Measurements from ENCODE around the gene CYP24A1.
"Not testable (repeated sequence)": the region's sequence is repeated elsewhere in the genome, so short reads cannot be mapped to it uniquely, and the experiment has no call there.

The CYP24A1 gene

GRCh38 chr20:54132612-54133433 is 41.0 kb downstream of the CYP24A1 start:
- DNase-seq = no peak

GRCh38 chr20:54131675-54132611 is 41.8 kb downstream of the CYP24A1 start:
- DNase-seq = no peak

- not testable (repeated sequence) for DNase-seq
Observed at GRCh38 chr20:54131125-54131524, 42.7 kb downstream of the CYP24A1 start.

- DNase-seq = no peak
Observed at GRCh38 chr20:54129350-54129749, 44.4 kb downstream of the CYP24A1 start.

GRCh38 chr20:54127855-54128574 is 45.8 kb downstream of the CYP24A1 start:
- DNase-seq = no peak

GRCh38 chr20:54126806-54127655 is 46.8 kb downstream of the CYP24A1 start:
- no peak for DNase-seq

GRCh38 chr20:54126328-54126727 is 47.5 kb downstream of the CYP24A1 start:
- DNase-seq = not testable (repeated sequence)

GRCh38 chr20:54123587-54124180 is 50.1 kb downstream of the CYP24A1 start:
- no peak for DNase-seq

- DNase-seq = no peak
Observed at GRCh38 chr20:54122681-54123586, 50.9 kb downstream of the CYP24A1 start.

GRCh38 chr20:54122189-54122588 is 51.6 kb downstream of the CYP24A1 start:
- DNase-seq = no peak

- no peak for DNase-seq
Observed at GRCh38 chr20:54119744-54120143, 54.0 kb downstream of the CYP24A1 start.

GRCh38 chr20:54118220-54119001 is 55.4 kb downstream of the CYP24A1 start:
- no peak for DNase-seq

- no peak for DNase-seq
Observed at GRCh38 chr20:54116550-54117235, 57.1 kb downstream of the CYP24A1 start.

- DNase-seq = no peak
Observed at GRCh38 chr20:54115172-54115854, 58.5 kb downstream of the CYP24A1 start.

GRCh38 chr20:54114109-54114508 is 59.7 kb downstream of the CYP24A1 start:
- no peak for DNase-seq

- DNase-seq = no peak
Observed at GRCh38 chr20:54113566-54113965, 60.2 kb downstream of the CYP24A1 start.

- DNase-seq = no peak
Observed at GRCh38 chr20:54112221-54112884, 61.4 kb downstream of the CYP24A1 start.

GRCh38 chr20:54111460-54111859 is 62.3 kb downstream of the CYP24A1 start:
- no peak for DNase-seq

All from activated naive CD4-positive, alpha-beta T cell treated with Interleukin-2 at 50 U/mL for 16 hours (primary cell).